AML-193 (cell line): ENCODE measurements around the gene EEIG1.

Experiments used
- DNase-seq, 2 experiments: peaks; one replicate each; lab custom pipeline; 2025; lab: John Stamatoyannopoulos, UW

The EEIG1 gene

GRCh38 chr9:127959841-127960409 lies 20.9 kb downstream of the EEIG1 start:
- no peak for DNase-seq

GRCh38 chr9:127959398-127959797 lies 21.4 kb downstream of the EEIG1 start:
- no peak for DNase-seq

GRCh38 chr9:127958728-127959127 lies 22.1 kb downstream of the EEIG1 start:
- no peak for DNase-seq

- peak in 1 of 2 experiments; percentile 12 for DNase-seq
Measured at GRCh38 chr9:127955294-127956015, 25.3 kb downstream of the EEIG1 start.

GRCh38 chr9:127954831-127955293 lies 25.9 kb downstream of the EEIG1 start:
- DNase-seq = no peak

- no peak for DNase-seq
Measured at GRCh38 chr9:127953768-127954505, 26.9 kb downstream of the EEIG1 start.

- DNase-seq = no peak
Measured at GRCh38 chr9:127953154-127953553, 27.6 kb downstream of the EEIG1 start.

GRCh38 chr9:127950513-127951289 lies 30.1 kb downstream of the EEIG1 start:
- no peak for DNase-seq

- DNase-seq = no peak
Measured at GRCh38 chr9:127949827-127950512, 30.8 kb downstream of the EEIG1 start.

GRCh38 chr9:127947841-127948710 lies 32.7 kb downstream of the EEIG1 start:
- no peak for DNase-seq

GRCh38 chr9:127946728-127947127 lies 34.1 kb downstream of the EEIG1 start:
- DNase-seq = no peak

GRCh38 chr9:127945942-127946341 lies 34.8 kb downstream of the EEIG1 start:
- no peak for DNase-seq

- DNase-seq = no peak
Measured at GRCh38 chr9:127945338-127945737, 35.5 kb downstream of the EEIG1 start.

GRCh38 chr9:127944586-127945218 lies 36.1 kb downstream of the EEIG1 start:
- no peak for DNase-seq

- peak; percentile 45 to 58 for DNase-seq
Measured at GRCh38 chr9:127943731-127944144, 37.1 kb downstream of the EEIG1 start.

- no peak for DNase-seq
Measured at GRCh38 chr9:127943011-127943662, 37.7 kb downstream of the EEIG1 start.

- DNase-seq = peak; percentile 30 to 52
Measured at GRCh38 chr9:127942216-127943010, 38.4 kb downstream of the EEIG1 start.

GRCh38 chr9:127941961-127942215 lies 38.9 kb downstream of the EEIG1 start:
- no peak for DNase-seq
